Epidermal melanocyte (primary cell): ENCODE results near the gene OSBPL10.
"Not testable (repeated sequence)": the region's sequence is repeated elsewhere in the genome, so short reads cannot be mapped to it uniquely, and the experiment has no call there.

Experiments
- DNase-seq: peaks from one replicate; pipeline ENCODE4 v3.0.0; 2011; ENCODE audit warnings: low spot score; ENCODE audit not compliant: insufficient read length

OSBPL10 gene

DNA sequence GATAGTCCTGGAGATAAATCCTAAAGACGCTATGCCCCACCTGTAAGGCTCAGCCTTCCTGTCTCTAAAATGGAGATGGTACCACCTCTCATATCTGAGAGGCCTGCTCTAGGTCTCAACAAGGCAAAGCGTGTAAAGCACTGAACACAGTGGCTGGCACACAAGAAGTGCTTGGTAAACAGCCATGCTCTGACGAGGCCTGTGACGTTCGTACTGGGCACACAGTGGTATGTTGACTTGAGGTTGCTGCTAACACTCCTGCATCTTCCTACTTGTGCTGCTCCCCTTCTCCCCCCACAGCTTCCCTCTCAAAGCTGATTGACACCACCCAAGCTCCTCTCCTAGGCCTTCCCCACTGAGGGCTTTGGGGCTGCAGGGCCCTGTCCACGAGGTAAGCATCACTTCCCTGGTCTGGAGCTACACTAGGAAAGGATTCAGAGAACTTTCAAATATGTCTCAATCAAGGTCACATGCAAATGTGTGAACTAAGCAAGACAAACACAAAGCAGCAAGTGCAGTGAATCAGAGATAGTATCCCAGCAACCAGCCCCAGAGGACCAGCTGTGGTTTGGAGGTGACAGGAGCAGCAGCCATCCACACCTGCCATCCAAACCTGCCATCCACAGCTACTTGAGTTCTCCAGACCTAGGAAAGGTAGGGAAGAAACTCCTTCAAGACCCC is 270.8 kb downstream of the OSBPL10 start:
- no peak for DNase-seq

DNA sequence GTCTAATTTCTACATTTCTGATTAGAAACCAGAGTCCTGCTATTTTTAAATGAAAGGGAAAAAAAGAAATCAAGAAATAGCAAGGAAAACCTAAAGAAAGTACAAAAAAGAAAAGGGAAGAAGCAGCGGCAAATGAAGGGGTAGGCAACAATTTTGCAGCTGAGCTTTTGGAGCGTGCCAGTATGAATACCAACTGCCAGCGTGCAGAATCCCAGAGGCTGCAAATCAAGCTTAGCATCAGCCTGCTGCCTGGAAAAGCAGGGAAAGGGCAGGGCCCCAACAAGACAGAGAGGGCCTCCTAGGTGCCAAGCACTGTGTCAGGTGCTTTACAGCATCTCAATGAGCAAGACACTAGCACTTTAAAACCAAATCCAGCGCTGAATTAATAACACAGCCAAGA is 271.5 kb downstream of the OSBPL10 start:
- DNase-seq, result no peak

DNA sequence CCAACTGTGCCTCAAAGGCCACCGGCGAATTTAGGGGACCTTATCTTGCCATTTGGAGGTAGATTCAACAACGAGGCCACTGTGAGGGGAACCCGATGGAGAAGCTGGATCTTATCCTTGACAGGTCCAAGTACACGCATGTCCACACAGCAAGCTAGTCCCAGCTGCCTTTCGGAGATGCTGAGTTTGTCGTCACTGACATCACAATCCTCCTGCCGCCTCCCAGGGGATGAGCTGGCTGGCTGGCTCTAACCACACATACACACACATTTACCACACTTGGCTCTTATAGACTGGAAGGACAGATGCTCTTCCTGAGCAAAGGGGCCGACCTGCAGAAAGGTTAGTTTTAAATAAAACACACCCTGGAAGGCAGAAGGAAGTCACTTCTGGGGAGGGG is 272.1 kb downstream of the OSBPL10 start:
- DNase-seq, result no peak

GRCh38 chr3:31707286-31707685 is 273.8 kb downstream of the OSBPL10 start:
- DNase-seq, result no peak

GRCh38 chr3:31705736-31706135 is 275.3 kb downstream of the OSBPL10 start:
- no peak for DNase-seq

GRCh38 chr3:31704591-31705179 is 276.4 kb downstream of the OSBPL10 start:
- DNase-seq, result peak; percentile 32

- no peak for DNase-seq
Measured at GRCh38 chr3:31704156-31704555, 276.9 kb downstream of the OSBPL10 start.

- no peak for DNase-seq
Measured at GRCh38 chr3:31701286-31701685, 279.8 kb downstream of the OSBPL10 start.

GRCh38 chr3:31699309-31699953 is 281.6 kb downstream of the OSBPL10 start:
- no peak for DNase-seq

- DNase-seq, result no peak
Measured at GRCh38 chr3:31696815-31697548, 284.1 kb downstream of the OSBPL10 start.

DNA sequence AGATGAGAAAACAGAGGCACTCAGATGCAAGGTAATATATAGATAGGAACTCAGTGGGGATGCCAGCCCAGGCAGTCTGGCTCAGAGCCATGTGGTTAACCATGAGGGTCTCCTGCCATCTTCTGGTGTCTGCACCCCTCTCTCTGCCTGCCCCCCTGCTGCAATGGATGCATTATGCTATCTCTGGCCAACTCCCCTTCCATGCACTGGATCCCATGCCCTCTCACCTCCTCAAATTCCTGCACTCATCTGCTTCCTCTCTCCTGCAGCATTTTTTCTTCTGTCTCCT is 285.1 kb downstream of the OSBPL10 start:
- no peak for DNase-seq

- DNase-seq, result no peak
Measured at GRCh38 chr3:31695280-31696008, 285.6 kb downstream of the OSBPL10 start.

GRCh38 chr3:31693346-31693745 is 287.7 kb downstream of the OSBPL10 start:
- no peak for DNase-seq

DNA sequence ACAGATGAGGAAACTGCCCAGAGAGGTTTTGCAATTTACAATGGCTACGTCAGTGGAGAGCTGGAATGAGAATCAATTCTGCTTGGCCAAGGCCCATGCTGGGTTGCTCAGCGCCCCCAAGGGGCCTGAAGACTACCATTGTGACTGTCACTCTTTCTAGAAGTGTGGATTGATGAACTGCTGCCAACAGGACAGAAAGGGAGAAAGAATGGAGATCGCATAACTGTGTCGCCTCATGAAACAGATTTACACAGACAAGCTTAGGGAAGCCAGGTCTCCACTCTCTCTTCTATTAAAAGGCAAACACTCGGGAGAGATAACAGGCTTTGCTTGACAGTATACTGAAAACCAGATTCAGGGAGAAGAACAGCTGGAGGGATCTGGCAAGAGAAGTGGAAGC is 288.3 kb downstream of the OSBPL10 start:
- no peak for DNase-seq

GRCh38 chr3:31690771-31691170 is 290.3 kb downstream of the OSBPL10 start:
- no peak for DNase-seq

DNA sequence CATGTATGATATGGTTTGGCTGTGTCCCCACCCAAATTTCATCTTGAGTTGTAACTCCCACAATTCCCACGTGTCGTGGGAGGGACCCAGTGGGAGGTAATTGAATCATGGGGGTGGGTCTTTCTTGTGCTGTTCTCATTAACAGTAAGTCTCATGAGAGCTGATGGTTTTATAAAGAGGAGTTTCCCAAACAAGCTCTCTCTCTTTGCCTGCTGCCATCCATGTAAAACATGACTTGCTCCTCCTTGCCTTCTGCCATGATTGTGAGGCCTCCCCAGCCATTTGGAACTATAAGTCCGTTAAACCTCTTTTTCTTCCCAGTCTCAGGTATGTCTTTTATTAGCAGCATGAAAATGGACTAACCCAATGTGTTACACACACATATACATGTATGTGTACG is 291.5 kb downstream of the OSBPL10 start:
- DNase-seq, result not testable (repeated sequence)

- no peak for DNase-seq
Measured at GRCh38 chr3:31688984-31689383, 292.1 kb downstream of the OSBPL10 start.

- DNase-seq, result no peak
Measured at GRCh38 chr3:31687020-31687802, 293.9 kb downstream of the OSBPL10 start.

DNA sequence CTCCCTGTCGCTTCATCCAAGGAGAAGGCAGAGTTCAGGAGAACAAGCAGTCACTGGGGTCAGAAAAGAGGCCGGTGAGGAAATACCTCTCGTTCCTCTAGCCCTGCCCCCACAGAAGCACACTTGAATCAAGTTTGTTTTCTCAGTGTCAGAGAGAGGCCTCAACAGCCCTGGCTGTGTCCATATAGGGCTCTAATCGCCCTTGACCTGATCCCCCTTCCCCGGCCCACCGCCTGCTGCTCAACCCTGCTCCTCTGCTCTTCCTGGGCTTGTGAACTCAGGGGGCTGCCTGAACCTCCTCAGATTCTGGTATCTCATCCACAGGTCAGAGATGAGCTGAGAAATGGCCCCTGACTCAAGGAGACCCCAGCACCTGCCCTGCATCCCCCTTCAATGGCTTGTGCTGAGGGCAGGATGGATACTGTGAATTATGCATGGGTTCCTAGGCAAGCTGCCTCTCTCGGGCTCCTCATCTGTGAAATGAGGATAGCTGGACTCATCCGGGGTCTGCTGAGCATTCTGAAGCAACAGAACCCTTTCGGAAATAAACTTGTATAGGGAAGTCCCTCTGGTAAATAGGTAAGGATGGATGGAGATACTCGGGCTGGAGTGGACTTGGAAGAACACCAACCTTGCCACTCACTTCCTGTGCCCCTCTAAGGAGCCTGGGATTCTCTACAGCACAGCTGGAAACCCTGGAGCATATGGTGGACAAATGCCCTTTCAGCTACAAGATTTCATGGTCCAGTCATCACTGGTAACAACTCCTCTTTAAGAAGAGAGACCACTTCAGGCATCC is 300.8 kb downstream of the OSBPL10 start:
- no peak for DNase-seq

- DNase-seq, result no peak
Measured at GRCh38 chr3:31676556-31676955, 304.5 kb downstream of the OSBPL10 start.
